HG02763 (cell line): ENCODE data around the gene IFNLR1.

Experiments
- ATAC-seq: cut with Tn5 transposase; IDR thresholded peaks from one replicate; pipeline ENCODE4 v1.9.1; 2021; ENCODE audit warnings: mild to moderate bottlenecking, moderate library complexity; ENCODE audit not compliant: unreplicated experiment

Gene IFNLR1

GRCh38 chr1:24109686-24110475 lies 77.2 kb downstream of the IFNLR1 start:
- ATAC-seq, result no peak

- ATAC-seq, result no peak
Observed at GRCh38 chr1:24109166-24109483, 78.0 kb downstream of the IFNLR1 start.

GRCh38 chr1:24108334-24109165 lies 78.5 kb downstream of the IFNLR1 start:
- no peak for ATAC-seq

- no peak for ATAC-seq
Observed at GRCh38 chr1:24107462-24108138, 79.5 kb downstream of the IFNLR1 start.

GRCh38 chr1:24105368-24106160 lies 81.5 kb downstream of the IFNLR1 start:
- ATAC-seq, result no peak

- no peak for ATAC-seq
Observed at GRCh38 chr1:24104854-24105253, 82.2 kb downstream of the IFNLR1 start.
